ENCODE data around the gene C17orf78.
"Not testable (repeated sequence)": the region's sequence is repeated elsewhere in the genome, so short reads cannot be mapped to it uniquely, and the experiment has no call there.

The C17orf78 gene

DNA sequence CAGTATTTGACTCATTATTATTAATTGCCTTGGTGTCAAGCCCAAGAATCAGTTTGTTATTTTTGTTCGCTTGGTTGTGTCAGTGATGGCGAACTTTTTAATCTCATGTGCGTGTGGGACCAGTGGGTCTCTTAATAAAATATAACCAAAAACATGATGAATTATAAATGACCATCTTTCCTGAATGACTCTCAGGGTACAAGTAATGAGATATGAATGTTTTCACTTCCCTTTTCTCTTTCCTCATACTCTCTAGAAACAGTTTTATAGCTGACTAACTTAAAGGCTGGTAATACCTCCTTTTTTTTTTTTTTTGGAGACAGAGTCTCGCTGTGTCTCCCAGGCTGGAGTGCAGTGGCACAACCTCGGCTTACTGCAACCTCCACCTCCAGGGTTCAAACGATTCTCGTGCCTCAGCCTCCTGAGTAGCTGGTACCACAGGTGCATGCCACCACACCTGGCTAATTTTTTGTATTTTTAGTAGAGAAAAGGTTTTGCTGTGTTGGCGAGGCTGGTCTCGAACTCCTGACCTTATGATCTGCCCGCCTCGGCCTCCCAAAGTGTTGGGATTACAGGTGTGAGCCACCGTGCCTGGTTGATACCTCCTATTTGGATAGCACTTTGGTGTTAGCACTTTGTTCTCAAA lies 65.7 kb downstream of the C17orf78 start:
- not testable (repeated sequence) for DNase-seq
